PC-3 (cell line): ENCODE results near the gene TICRR.

ENCODE experiments used
- CTCF ChIP-seq: fragments of 300-600 bp; sonication (generic); conservative IDR thresholded peaks from 2 replicates; pipeline ENCODE4 v1.5.1; 2017; ENCODE audit warnings: antibody characterized with exemption, low read depth, mild to moderate bottlenecking, low read length
- EZH2 ChIP-seq: fragments of 300-600 bp; sonication (generic); IDR thresholded peaks from one replicate; pipeline ENCODE4 v1.6.1; 2017; ENCODE audit warnings: antibody characterized with exemption, mild to moderate bottlenecking, low read length; ENCODE audit not compliant: unreplicated experiment

GRCh38 chr15:89613031-89613430 lies 37.8 kb downstream of the TICRR start:
- TF ChIP-seq CTCF: no peak
- no peak for TF ChIP-seq EZH2
